A673 (cell line): Measurements from ENCODE around the gene ATP8B1.

ENCODE experiments used
- CTCF ChIP-seq: fragments of 300-800, 200-600 bp; sonication (generic); conservative IDR thresholded peaks from 2 replicates; pipeline ENCODE4 v1.5.1; 2017; ENCODE audit warnings: low read depth, mild to moderate bottlenecking, antibody characterized with exemption, low read length, moderate library complexity, mixed read lengths
- EZH2 ChIP-seq: fragments of 200-600 bp; sonication (generic); IDR thresholded peaks from 2 replicates; pipeline ENCODE4 v1.6.1; 2017; ENCODE audit warnings: borderline replicate concordance, low read depth, mild to moderate bottlenecking, mixed read lengths, antibody characterized with exemption, low read length; ENCODE audit not compliant: poor library complexity, severe bottlenecking

DNA sequence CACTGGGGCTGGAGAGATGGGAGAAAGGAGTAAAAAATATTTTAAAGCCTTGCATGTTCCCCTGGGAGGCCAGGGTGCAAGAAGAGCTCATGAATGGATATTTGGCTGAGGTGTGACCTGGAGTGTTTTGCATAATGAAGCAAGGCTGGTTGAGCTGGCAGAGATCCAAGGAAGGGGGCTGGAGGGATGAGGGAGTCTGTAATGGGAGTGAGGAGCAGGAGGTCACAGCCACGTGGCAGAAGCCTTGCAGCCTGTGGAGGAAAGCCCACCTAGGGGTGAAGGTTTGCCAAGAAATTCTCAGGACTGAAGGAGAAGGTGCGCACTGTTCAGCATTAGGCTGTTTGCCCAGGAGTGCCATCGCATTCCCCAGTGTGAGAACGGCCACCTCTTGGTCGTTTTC, 40.3 kb upstream of the ATP8B1 start:
- TF ChIP-seq EZH2, result no peak
- no peak for TF ChIP-seq CTCF
